GM18517 (cell line): Measurements from ENCODE around the gene BLMH.
A peak's percentile ranks its signal among the peaks of the same experiment; 100 is the strongest.

Experiments used
- ATAC-seq: cut with Tn5 transposase; IDR thresholded peaks from one replicate; pipeline ENCODE4 v1.9.1; 2021; ENCODE audit warnings: mild to moderate bottlenecking, moderate library complexity; ENCODE audit not compliant: unreplicated experiment

Gene BLMH, protein sequence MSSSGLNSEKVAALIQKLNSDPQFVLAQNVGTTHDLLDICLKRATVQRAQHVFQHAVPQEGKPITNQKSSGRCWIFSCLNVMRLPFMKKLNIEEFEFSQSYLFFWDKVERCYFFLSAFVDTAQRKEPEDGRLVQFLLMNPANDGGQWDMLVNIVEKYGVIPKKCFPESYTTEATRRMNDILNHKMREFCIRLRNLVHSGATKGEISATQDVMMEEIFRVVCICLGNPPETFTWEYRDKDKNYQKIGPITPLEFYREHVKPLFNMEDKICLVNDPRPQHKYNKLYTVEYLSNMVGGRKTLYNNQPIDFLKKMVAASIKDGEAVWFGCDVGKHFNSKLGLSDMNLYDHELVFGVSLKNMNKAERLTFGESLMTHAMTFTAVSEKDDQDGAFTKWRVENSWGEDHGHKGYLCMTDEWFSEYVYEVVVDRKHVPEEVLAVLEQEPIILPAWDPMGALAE

DNA sequence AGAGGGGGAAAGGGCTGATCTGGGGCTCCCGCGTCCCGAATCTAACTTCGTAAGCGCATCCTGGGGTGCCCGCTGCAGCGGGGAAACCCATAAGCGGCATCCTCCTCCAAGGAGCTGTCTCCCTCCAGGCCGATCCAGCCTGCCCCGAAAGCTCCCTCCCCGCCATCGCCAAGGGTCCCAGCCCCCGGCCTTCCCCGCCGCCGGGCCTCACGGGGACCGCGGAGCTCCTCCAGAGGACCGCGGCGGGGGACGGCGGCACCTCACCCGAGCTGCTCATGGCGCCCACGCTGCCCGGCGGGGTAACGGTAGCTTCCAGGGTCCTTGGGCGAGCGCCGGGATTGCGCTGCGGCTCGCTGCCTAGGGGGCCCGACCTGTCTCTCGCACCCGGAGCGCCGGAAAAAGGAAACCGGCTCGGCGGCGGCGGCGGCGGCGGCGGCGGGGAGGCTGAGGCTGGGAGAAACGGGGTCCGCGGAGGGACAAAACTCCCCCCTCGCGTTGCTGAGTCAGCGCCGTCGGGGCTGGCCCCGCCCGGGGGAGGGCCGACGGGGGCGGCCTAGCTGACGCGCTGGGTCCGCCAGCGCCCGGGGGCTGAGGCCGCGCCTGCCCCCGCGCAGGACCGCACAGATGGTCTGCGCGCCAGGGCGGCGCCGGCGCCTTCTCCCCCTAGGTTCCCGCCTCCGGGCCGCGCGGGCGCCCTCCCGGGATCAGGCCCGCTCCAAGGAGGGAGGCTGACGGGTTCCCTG is at the start of gene BLMH:
Gene BLMH, minus strand, starts transcription at position 402 of the 743 bp plus-strand sequence. Its CDS starts 125 bp downstream, at position 277.
- ATAC-seq: peak; percentile 75

DNA sequence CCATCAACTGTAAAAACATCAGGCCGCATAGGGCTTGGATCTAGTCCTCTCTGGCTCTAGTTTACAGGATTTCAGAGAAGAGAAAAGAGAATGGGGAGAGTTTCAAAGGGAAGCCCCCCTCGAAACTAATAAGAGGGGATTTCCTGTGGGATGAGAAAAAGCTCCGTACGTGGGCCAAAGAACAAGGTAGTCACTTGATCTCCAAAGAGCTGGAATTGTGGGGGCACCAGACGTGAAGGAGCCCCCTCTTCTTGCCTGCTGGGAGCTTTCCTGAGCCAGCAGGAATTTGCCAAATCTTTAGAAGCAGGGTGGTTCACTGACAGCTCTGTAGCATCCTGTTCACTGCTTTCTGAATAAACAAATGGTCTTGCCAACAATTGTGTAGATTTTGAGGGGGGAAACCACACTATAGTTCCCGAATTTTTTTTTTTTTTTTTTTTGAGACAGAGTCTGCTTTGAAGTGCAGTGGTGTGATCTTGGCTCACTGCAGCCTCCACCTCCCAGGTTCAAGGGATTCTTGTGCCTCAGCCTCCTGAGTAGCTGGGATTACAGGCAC is 49.1 kb upstream of the BLMH start:
- ATAC-seq: no peak

GRCh38 chr17:30339086-30339485 is 47.3 kb upstream of the BLMH start:
- ATAC-seq: no peak

GRCh38 chr17:30337393-30337999 is 45.8 kb upstream of the BLMH start:
- ATAC-seq: no peak

DNA sequence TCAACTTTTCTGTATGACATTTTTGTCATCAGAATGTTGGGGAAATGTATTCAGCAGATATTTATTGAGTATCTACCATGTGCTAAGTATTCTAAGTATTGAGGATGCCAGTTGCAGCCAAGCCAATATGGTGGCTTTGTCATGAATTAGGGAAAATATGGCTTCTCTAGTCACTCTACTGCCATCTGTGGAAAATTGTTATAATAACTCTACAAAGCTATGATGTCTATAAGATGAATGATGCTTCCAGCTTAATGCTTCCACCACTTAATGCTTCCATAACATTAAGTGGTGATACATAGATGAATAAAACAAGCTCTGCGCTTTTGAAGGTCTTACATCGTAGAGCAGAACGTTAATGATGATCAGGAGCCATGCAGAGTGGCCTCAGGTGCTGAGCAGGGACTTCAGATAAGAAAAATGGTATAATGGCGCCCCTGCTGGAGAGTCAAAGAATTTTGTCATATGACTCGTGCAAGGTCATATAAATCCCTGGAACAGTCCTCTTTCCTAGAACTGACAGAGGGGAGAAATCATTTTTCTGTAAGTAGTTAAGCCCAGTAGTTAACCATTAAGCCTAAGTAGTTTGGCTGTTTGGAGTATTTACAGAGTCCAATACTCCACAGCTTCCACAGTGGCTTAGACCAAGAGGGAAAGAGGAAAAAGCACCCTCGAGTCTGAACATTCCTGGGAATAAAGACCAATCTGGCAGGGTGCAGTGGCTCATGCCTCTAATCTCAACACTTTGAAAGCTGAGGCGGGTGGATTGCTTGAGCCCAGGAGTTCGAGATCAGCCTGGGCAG is 44.8 kb upstream of the BLMH start:
- ATAC-seq: no peak

DNA sequence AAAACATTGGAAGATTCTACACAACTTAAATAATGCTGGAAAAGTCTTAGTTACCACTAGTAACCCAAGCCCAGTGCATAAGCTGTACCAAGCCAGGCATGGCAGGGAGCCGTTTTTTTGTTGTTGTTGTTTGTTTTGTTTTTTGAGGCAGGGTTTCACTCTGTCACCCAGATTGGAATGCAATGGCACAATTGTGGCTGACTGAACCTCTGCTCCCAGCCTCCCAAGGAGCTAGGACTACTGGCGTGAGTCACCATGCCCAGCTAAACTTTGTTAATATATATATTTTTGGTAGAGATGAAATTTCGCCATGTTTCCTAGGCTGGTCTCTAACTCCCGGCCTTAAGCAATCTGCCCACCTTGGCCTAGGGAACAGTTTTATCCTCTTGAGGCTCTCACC is 42.7 kb upstream of the BLMH start:
- no peak for ATAC-seq

- no peak for ATAC-seq
Observed at GRCh38 chr17:30333503-30334360, 42.0 kb upstream of the BLMH start, which contains the start of gene TMIGD1. Gene TMIGD1, minus strand, starts transcription at chr17:30334057. Its CDS starts 1,924 bp downstream, at chr17:30332133.

DNA sequence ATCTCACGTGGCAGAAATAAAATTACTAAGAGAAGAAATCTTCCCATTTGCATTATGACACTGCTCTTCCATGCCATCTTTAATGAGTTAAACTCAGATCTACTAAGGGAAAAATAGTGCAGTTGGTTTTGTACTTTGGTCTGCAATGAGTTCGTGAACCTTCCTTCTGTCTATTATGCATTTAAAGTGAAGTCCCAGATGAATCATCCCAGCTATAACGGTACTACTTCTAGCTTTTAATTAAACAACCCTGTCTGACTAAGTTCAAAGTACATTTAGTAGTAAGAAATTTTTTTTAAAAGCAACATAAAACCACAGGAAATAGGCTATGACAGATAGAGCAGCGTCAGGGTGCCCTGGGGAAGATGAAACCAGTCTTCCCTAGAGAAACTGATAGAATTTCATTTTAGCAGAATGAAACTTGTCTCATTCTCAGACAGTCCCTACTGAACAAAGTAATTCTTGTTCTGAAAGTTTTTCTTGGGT is 40.4 kb upstream of the BLMH start:
- peak; percentile 64 for ATAC-seq

DNA sequence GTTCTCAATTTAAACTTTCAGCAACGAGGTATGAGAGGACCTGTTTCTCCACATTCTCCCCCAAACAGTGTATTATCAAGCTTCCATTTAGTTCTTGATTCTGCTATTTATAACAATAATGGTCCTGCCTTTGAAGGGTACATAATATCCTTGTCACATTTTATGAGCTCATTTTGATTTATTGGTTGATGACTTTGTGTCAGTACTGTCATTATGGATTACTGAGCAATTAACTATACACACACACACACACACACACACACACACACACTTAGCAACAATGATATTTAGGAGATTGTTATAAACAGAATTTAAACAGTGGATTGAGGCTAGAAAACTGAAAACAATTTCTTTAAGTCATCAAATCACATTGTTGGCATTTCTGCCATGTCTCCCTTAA is 35.1 kb upstream of the BLMH start:
- no peak for ATAC-seq

DNA sequence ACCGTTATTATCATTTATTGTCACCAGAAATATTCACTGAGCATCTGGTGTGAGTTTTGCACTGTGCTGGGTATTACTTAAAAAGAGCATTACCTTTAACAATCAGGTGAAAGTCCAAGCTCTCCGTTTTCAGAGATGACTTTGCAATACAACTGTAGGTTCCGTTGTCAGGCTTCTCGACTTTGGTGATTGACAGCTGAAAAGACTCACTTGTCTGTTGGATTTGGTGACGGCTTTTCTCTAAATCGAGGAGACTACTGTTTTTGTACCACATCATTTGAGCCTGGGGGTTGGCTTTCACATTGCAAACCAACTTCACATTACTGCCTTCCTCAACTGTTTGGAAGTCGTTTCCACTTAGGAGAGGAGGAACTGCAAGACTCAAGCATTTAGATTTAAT is 33.0 kb upstream of the BLMH start:
- no peak for ATAC-seq

GRCh38 chr17:30323895-30324319 is 32.2 kb upstream of the BLMH start:
- ATAC-seq: no peak

DNA sequence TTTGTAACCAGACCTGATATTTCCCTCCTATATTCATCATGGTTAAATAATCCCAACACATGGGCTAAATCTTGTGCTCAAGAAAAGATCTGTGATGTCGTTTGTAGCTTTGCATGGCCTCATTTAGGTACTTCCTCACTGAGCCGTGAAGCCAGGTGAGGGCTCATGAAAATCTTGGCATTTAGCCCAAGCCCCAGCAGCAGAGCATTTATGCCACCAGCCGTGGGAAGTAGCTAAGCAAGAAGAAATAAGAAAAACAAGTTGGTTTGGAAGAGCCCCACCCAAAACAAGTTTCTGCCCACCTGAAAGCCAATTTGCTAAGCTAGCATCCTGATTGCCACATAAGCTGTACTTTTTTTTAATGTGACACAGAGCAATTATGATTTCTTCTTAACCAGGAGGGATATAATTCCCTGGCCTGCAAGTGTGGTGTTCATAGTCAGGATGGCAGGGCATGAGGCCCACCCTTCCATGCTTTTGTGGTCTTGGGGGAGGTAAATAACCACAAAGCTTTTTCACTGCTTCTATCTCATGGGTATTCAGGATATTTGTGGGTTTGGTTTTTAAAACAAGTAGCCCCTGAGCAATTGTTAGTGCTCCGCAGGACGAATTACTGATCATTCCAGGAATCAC is 31.6 kb upstream of the BLMH start:
- ATAC-seq: no peak

- ATAC-seq: no peak
Observed at GRCh38 chr17:30321314-30321713, 29.6 kb upstream of the BLMH start.

DNA sequence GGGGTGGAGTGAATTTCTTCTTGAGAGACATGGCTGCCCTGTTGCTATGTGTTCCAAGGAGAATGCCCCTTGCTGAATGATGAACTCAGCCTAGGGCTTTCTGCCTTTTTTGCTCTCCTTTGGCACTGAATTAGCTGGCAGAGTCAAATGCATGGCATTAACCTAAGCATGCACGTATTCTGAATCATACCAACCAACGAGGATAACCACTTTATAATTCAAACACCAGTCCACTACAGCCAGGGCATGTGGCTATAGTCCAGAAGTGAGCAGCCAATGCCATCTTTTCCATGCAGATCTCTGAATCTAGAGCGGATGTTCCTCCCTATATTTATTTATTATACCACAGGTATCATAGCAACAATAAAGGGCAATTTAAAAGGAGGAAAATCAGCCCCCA is 26.4 kb upstream of the BLMH start:
- ATAC-seq: no peak

GRCh38 chr17:30316736-30317135 is 25.0 kb upstream of the BLMH start:
- no peak for ATAC-seq

DNA sequence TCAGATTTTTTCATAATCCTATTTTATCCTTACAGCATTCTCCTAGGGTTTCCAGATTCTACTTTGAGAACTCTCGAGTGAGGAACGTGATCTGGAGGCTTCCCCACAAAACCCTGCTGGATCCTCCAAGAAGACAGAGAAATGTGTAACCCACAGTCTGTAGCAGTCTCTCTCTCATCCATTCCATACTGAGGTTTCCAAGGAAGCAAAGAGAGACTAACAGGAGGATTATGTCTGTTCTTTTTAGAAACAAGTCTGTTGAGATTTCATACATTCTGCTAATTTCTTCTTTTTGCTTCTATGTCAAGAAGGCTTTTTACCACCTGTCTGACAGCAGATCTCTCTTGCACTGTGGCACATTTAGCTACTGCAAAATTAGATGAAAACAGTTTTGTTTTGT is 23.4 kb upstream of the BLMH start:
- ATAC-seq: no peak

GRCh38 chr17:30314474-30314873 is 22.7 kb upstream of the BLMH start:
- ATAC-seq: no peak

DNA sequence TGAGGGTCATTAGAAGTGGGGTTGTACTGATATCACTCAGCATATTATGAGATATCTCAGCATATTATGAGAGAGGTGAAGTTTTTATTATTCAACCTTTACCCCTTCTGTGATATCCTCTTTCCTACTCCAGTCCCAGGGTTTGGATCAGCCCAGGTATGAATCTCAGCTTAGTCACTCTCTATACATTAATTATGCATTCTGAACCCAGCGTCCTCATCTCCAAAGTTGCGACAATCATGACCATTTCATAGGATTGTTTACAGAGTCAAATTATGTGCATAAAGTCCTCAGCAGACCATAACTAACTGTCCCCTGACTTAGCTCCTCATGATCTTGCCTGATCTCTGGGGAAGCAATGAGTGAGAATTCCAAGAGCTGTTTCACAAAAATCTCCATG is 20.5 kb upstream of the BLMH start:
- ATAC-seq: no peak

GRCh38 chr17:30310562-30310961 is 18.8 kb upstream of the BLMH start:
- no peak for ATAC-seq
